Measurements from ENCODE around the gene PRMT1.
A peak's percentile ranks its signal among the peaks of the same experiment; 100 is the strongest.

The PRMT1 gene

GRCh38 chr19:49688531-49689132, 11.6 kb downstream of the PRMT1 start:
- DNase-seq (ENCODE audit: low read depth in 2 of 2): no peak

GRCh38 chr19:49689133-49690078, 12.3 kb downstream of the PRMT1 start, which contains the start of gene ADM5:
ADM5 (plus strand) TSS chr19:49689594; CDS start chr19:49689838, 244 bp downstream.
- peak in 1 of 2 donors; percentile 26 for DNase-seq (ENCODE audit: low read depth in 2 of 2)

- no peak for DNase-seq (ENCODE audit: low read depth in 2 of 2)
Measured at GRCh38 chr19:49690079-49690655, 13.1 kb downstream of the PRMT1 start.

GRCh38 chr19:49690656-49691242, 13.7 kb downstream of the PRMT1 start, which contains the start of gene CPT1C:
CPT1C (plus strand) TSS chr19:49691116; CDS start chr19:49692253, 1,137 bp downstream.
- peak; percentile 55 for DNase-seq (ENCODE audit: low read depth in 2 of 2)

- DNase-seq (ENCODE audit: low read depth in 2 of 2): no peak
Measured at GRCh38 chr19:49691243-49692146, 14.4 kb downstream of the PRMT1 start.

- DNase-seq (ENCODE audit: low read depth in 2 of 2): no peak
Measured at GRCh38 chr19:49692147-49692506, 15.1 kb downstream of the PRMT1 start.

GRCh38 chr19:49696115-49696514, 19.0 kb downstream of the PRMT1 start:
- DNase-seq (ENCODE audit: low read depth in 2 of 2): no peak

GRCh38 chr19:49696865-49697264, 19.8 kb downstream of the PRMT1 start:
- DNase-seq (ENCODE audit: low read depth in 2 of 2): no peak

GRCh38 chr19:49699364-49699763, 22.3 kb downstream of the PRMT1 start:
- no peak for DNase-seq (ENCODE audit: low read depth in 2 of 2)

- no peak for DNase-seq (ENCODE audit: low read depth in 2 of 2)
Measured at GRCh38 chr19:49700563-49700962, 23.5 kb downstream of the PRMT1 start.

- DNase-seq (ENCODE audit: low read depth in 2 of 2): no peak
Measured at GRCh38 chr19:49701271-49701786, 24.3 kb downstream of the PRMT1 start.

- no peak for DNase-seq (ENCODE audit: low read depth in 2 of 2)
Measured at GRCh38 chr19:49704888-49705642, 28.0 kb downstream of the PRMT1 start.

- DNase-seq (ENCODE audit: low read depth in 2 of 2): no peak
Measured at GRCh38 chr19:49705919-49706318, 28.8 kb downstream of the PRMT1 start.

GRCh38 chr19:49710372-49710951, 33.4 kb downstream of the PRMT1 start:
- no peak for DNase-seq (ENCODE audit: low read depth in 2 of 2)

GRCh38 chr19:49712397-49712859, 35.4 kb downstream of the PRMT1 start:
- DNase-seq (ENCODE audit: low read depth in 2 of 2): no peak

GRCh38 chr19:49713236-49713845, 36.3 kb downstream of the PRMT1 start:
- no peak for DNase-seq (ENCODE audit: low read depth in 2 of 2)

GRCh38 chr19:49716154-49716553, 39.1 kb downstream of the PRMT1 start:
- DNase-seq (ENCODE audit: low read depth in 2 of 2): no peak

- DNase-seq (ENCODE audit: low read depth in 2 of 2): no peak
Measured at GRCh38 chr19:49718511-49718910, 41.4 kb downstream of the PRMT1 start.

- DNase-seq (ENCODE audit: low read depth in 2 of 2): no peak
Measured at GRCh38 chr19:49718991-49719390, 41.9 kb downstream of the PRMT1 start.
